Measurements from ENCODE around the gene MPPED2.

- TF ChIP-seq REST (IDR thresholded peaks at IDR 0.05; ENCODE audit: low read depth) (no peak), NFIC (IDR thresholded peaks at IDR 0.05) (no peak), TAF1 (IDR thresholded peaks at IDR 0.05; ENCODE audit: low read depth) (no peak), CEBPB (IDR thresholded peaks at IDR 0.05) (no peak), RAD21 (IDR thresholded peaks at IDR 0.05; ENCODE audit: low read depth) (no peak), ZBTB7A (IDR thresholded peaks at IDR 0.05; ENCODE audit: low read depth) (no peak), YY1 (IDR thresholded peaks at IDR 0.05; ENCODE audit: low read depth) (no peak)
- TF ChIP-seq, protein P1, sequence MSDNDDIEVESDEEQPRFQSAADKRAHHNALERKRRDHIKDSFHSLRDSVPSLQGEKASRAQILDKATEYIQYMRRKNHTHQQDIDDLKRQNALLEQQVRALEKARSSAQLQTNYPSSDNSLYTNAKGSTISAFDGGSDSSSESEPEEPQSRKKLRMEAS (IDR thresholded peaks at IDR 0.05), result no peak
Measured at GRCh38 chr11:30414806-30415205, 171.3 kb downstream of the MPPED2 start.

Data from Ishikawa (cell line).